K562 (cell line): ENCODE data around the gene LIN9. TPM values are rescaled to one million over a fixed set of nuclear protein-coding genes. Genes with fewer than 3 reads are reported as not detected.

Source experiments
- CBX3 ChIP-seq, 2 experiments: IDR thresholded peaks; 1 replicate in 1 of 2; 2 replicates in 1 of 2; pipeline ENCODE4 v1.6.1; 2012; ENCODE audit warnings: inconsistent platforms in 2 of 2, low read length in 2 of 2, borderline replicate concordance in 1 of 2, control low read depth in 1 of 2
- CREM ChIP-seq: IDR thresholded peaks from 2 replicates; pipeline ENCODE4 v1.6.1; 2014; ENCODE audit warnings: antibody characterized with exemption, low read depth
- EHMT2 ChIP-seq: fragments of 450-650 bp; IDR thresholded peaks from 2 replicates; pipeline ENCODE4 v1.6.1; 2018; ENCODE audit warnings: antibody characterized with exemption
- MNT ChIP-seq, 2 experiments: fragments of 450-650 bp; conservative IDR thresholded peaks; 2 replicates each; pipeline ENCODE4 v1.6.1; 2017; ENCODE audit warnings: mild to moderate bottlenecking in 2 of 2, moderate library complexity in 2 of 2
- MXI1 ChIP-seq: IDR thresholded peaks from 2 replicates; pipeline ENCODE4 v1.6.1; 2011; ENCODE audit warnings: low read depth, mild to moderate bottlenecking, improper control_type of control experiment, low read length
- MYBL2 ChIP-seq, 2 experiments: fragments of 450-650 bp in 1 of 2; sonication (generic) in 1 of 2; formaldehyde crosslinking in 1 of 2; IDR thresholded peaks; 2 replicates each; pipeline versions ENCODE4 v1.6.1 to v1.8.1; 2017 to 2022; ENCODE audit warnings: borderline replicate concordance in 1 of 2, inconsistent platforms in 1 of 2, low read depth in 1 of 2, mild to moderate bottlenecking in 1 of 2, missing genetic modification reagents in 1 of 2, moderate library complexity in 1 of 2
- NFRKB ChIP-seq: fragments of 450-650 bp; IDR thresholded peaks from 2 replicates; pipeline ENCODE4 v1.6.1; 2016; ENCODE audit warnings: low read depth
- NUFIP1 ChIP-seq: fragments of 450-650 bp; IDR thresholded peaks from 2 replicates; pipeline ENCODE4 v1.6.1; 2018; ENCODE audit not compliant: partially characterized antibody
- PHF21A ChIP-seq: fragments of 450-650 bp; IDR thresholded peaks from 2 replicates; pipeline ENCODE4 v1.6.1; 2017; ENCODE audit warnings: low read depth, borderline replicate concordance
- RAD21 ChIP-seq, 2 experiments: fragments of 250-450 bp in 1 of 2; fragments of 450-650 bp in 1 of 2; sonication (Bioruptor Pico) in 1 of 2; formaldehyde crosslinking in 1 of 2; IDR thresholded peaks in 1 of 2; conservative IDR thresholded peaks in 1 of 2; 2 replicates each; pipeline versions ENCODE4 v1.4.0 to v1.8.0; 2020 to 2022; ENCODE audit warnings: mild to moderate bottlenecking in 2 of 2, moderate library complexity in 1 of 2
- RBBP5 ChIP-seq: fragments of 200-600 bp; sonication (generic); IDR thresholded peaks from 2 replicates; pipeline ENCODE4 v1.6.1; 2012; ENCODE audit warnings: borderline replicate concordance, mild to moderate bottlenecking, low read length, control low read depth, inconsistent platforms; ENCODE audit not compliant: insufficient read depth, poor library complexity, severe bottlenecking
- SETDB1 ChIP-seq: IDR thresholded peaks from one replicate; pipeline ENCODE4 v1.6.1; 2012; ENCODE audit warnings: low read length, control low read depth, inconsistent platforms
- SREBF2 ChIP-seq: sonication (generic); formaldehyde crosslinking; IDR thresholded peaks from 2 replicates; pipeline ENCODE4 v1.4.0; 2020; ENCODE audit warnings: mild to moderate bottlenecking, missing genetic modification reagents
- SRSF9 ChIP-seq: fragments of 200-400 bp; formaldehyde crosslinking; IDR thresholded peaks from 2 replicates; pipeline ENCODE4 v1.6.1; 2017; ENCODE audit warnings: low read depth, low read length, borderline replicate concordance
- TRIM25 ChIP-seq: fragments of 450-650 bp; IDR thresholded peaks from 2 replicates; pipeline ENCODE4 v1.7.0; 2016; ENCODE audit warnings: borderline replicate concordance
- ZEB2 ChIP-seq: fragments of 450-650 bp; IDR thresholded peaks from 2 replicates; pipeline ENCODE4 v1.6.1; 2016
- ZNF133 ChIP-seq: fragments of 250-450 bp; sonication (Bioruptor Pico); IDR thresholded peaks from 2 replicates; pipeline ENCODE4 v1.4.0; 2020; ENCODE audit warnings: mild to moderate bottlenecking
- ZNF277 ChIP-seq: fragments of 250-450 bp; sonication (Bioruptor Pico); IDR thresholded peaks from 2 replicates; pipeline ENCODE4 v1.8.0; 2022; ENCODE audit warnings: inconsistent platforms, mild to moderate bottlenecking, moderate library complexity, borderline replicate concordance
- ZNF354B ChIP-seq: fragments of 250-450 bp; sonication (Bioruptor Pico); IDR thresholded peaks from 2 replicates; pipeline ENCODE4 v1.4.0; 2020
- ZNF512 ChIP-seq: IDR thresholded peaks from 2 replicates; pipeline ENCODE4 v1.6.1; 2016; ENCODE audit warnings: missing genetic modification characterization, missing compliant biosample characterization
- ZNF695 ChIP-seq: fragments of 450-650 bp; formaldehyde crosslinking; IDR thresholded peaks from 2 replicates; pipeline ENCODE4 v1.4.0; 2020; ENCODE audit warnings: mild to moderate bottlenecking, moderate library complexity
- polyA plus RNA-seq, 8 experiments: library from polyadenylated mRNA; depleted of rRNA in 4 of 8; stranded (reverse) in 5 of 8; unstranded in 3 of 8; fragments of >200 nt; fragmentation: Nextera tagmentation in 2 of 8; fragmentation: Illumina TruSeq in 1 of 8; extraction: Ambion mirVana in 2 of 8; extraction: Trizol in 1 of 8; gene quantifications; 2 replicates each; pipeline versions ENCODE4 v1.2.1 to v1.2.3, GENCODE V29; 2011 to 2014; ENCODE audit warnings: inconsistent platforms in 1 of 8, missing spikeins in 1 of 8
- total RNA-seq, 7 experiments: library from RNA; depleted of rRNA in 6 of 7; stranded (reverse); fragments of >200 nt in 6 of 7; fragmentation: Illumina TruSeq in 2 of 7; extraction: Trizol in 2 of 7; gene quantifications; 2 replicates each; pipeline versions ENCODE4 v1.2.1 to v1.2.3, GENCODE V29; 2011 to 2021; ENCODE audit warnings: low replicate concordance in 1 of 7

Gene LIN9
- total and polyA plus RNA-seq, 9 of the 15 experiments (the other 6 are each of a cell fraction or from before 2014, with no cell fraction given) = 18.8 to 33.0 (median 25.5) TPM

- no peak for TF ChIP-seq ZNF695
- no peak for TF ChIP-seq CBX3 (IDR thresholded peaks at IDR 0.05; ENCODE audit: borderline replicate concordance in 1 of 2, low read length in 2 of 2)
- TF ChIP-seq ZNF277 (CRISPR knock-in tag) = no peak
- no peak for TF ChIP-seq EHMT2
- no peak for TF ChIP-seq MYBL2 (IDR thresholded peaks at IDR 0.05; ENCODE audit: low read depth)
- no peak; the same call in 1 of the 2 replicates for TF ChIP-seq MYBL2 (CRISPR knock-in tag; IDR thresholded peaks at IDR 0.05; ENCODE audit: borderline replicate concordance)
- 0 out of 4 replicates have a peak, but pooled peaks of 1 of the 2 experiments have one; percentile 9 for TF ChIP-seq RAD21 (CRISPR knock-in tag; conservative IDR thresholded peaks at IDR 0.05 in 1 of 2, IDR thresholded peaks at IDR 0.05 in 1 of 2)
- TF ChIP-seq ZNF512 (tag) = no peak
- no peak for TF ChIP-seq SREBF2 (CRISPR knock-in tag)
- TF ChIP-seq MNT (conservative IDR thresholded peaks at IDR 0.05) = no peak; a peak in 1 of 4 replicates
- TF ChIP-seq ZNF354B (CRISPR knock-in tag) = no peak
- TF ChIP-seq RBBP5 = peak; percentile 90
- 0 out of 2 replicates have a peak, but pooled peaks have one; percentile 23 for TF ChIP-seq TRIM25
- no peak for TF ChIP-seq SRSF9
- no peak for TF ChIP-seq SETDB1
- peak; percentile 98 for TF ChIP-seq NFRKB
- TF ChIP-seq PHF21A = no peak
- no peak for TF ChIP-seq ZNF133
- no peak for TF ChIP-seq MXI1
- no peak for TF ChIP-seq NUFIP1
- no peak for TF ChIP-seq ZEB2
- peak; percentile 62; the same call in 1 of the 2 replicates for TF ChIP-seq CREM
Observed at GRCh38 chr1:226308723-226309397, at the start of gene LIN9 (continued).
